Measurements from ENCODE around the gene MDC1. TPM values are rescaled to one million over a fixed set of nuclear protein-coding genes. Genes with fewer than 3 reads are reported as not detected.

MDC1 gene
- total and polyA plus RNA-seq, 2 of the 13 experiments (the other 11 are each of a cell fraction or from before 2014, with no cell fraction given) = 8.4 to 14.0 TPM

- TF ChIP-seq ZNF260 (CRISPR knock-in tag; IDR thresholded peaks at IDR 0.05; ENCODE audit: borderline replicate concordance, low read depth) = no peak
- TF ChIP-seq PTBP1 (IDR thresholded peaks at IDR 0.05; ENCODE audit: low read depth, low read length, poor library complexity, severe bottlenecking) = peak; percentile 59
- TF ChIP-seq TARDBP (CRISPR knock-in tag; IDR thresholded peaks at IDR 0.05) = 0 out of 2 replicates have a peak, but pooled peaks have one; percentile 18
- no peak for TF ChIP-seq ZNF207 (IDR thresholded peaks at IDR 0.05; ENCODE audit: borderline replicate concordance)
- TF ChIP-seq BORCS8-MEF2B (CRISPR knock-in tag; IDR thresholded peaks at IDR 0.05) = no peak
- peak; percentile 8 for TF ChIP-seq SAP130 (CRISPR knock-in tag; IDR thresholded peaks at IDR 0.05; ENCODE audit: low read depth)
- TF ChIP-seq MTA1 (CRISPR knock-in tag; IDR thresholded peaks at IDR 0.05; ENCODE audit: borderline replicate concordance) = 0 out of 2 replicates have a peak, but pooled peaks have one; percentile 3
- no peak for TF ChIP-seq ZMAT3 (CRISPR knock-in tag; conservative IDR thresholded peaks at IDR 0.05)
- TF ChIP-seq ZNF44 (CRISPR knock-in tag; IDR thresholded peaks at IDR 0.05) = 0 out of 2 replicates have a peak, but pooled peaks have one; percentile 5
Observed at GRCh38 chr6:30687659-30688431, 29.2 kb downstream of the MDC1 start (continued).

GRCh38 chr6:30686908-30687658 is 30.0 kb downstream of the MDC1 start:
- intact Hi-C loops (cut with micrococcal nuclease; ENCODE audit: unreplicated experiment) = loop anchor here (1.0 kb wide), 1 partner anchor 35 kb away; no protein-coding TSS in a partner anchor
- under 1% methylated on average over 48 of the region's 52 CpGs for WGBS (ENCODE audit: low lambda C conversion rate)
- no TSS peak for BruUV-seq (replicated peaks)
- ATAC-seq (peak; percentile 50), FAIRE-seq (no peak), DNase-seq (ENCODE audit: low spot score) (peak; percentile 49)
- H3K79me2 ChIP-seq (ENCODE audit: insufficient read depth, low read length) = no peaks in the 10 kb centered on the region
- H3K36me3 ChIP-seq (replicated peaks in 1 of 2; ENCODE audit: control insufficient read depth in 1 of 2, insufficient read depth in 2 of 2, low read length in 2 of 2) = no peaks in the 10 kb centered on the region
- H2AFZ ChIP-seq (ENCODE audit: low read length) = no peak overlapping the region
- H3K4me1 ChIP-seq (ENCODE audit: insufficient read depth, low read length) = peaks cover 79% of the 10 kb centered on the region
- no peaks in the 10 kb centered on the region for H4K20me1 ChIP-seq (ENCODE audit: insufficient read depth, low read length)
- ChIA-PET POLR2A (interaction anchor here (0.9 to 3.0 kb wide), 12 partner anchors 8 to 196 kb away, joined by 3 to 23 read pairs (median 4); partner anchors contain the start of genes IER3, MDC1, MRPS18B and TUBB), CTCF (ENCODE audit: low intra/inter-chr PET ratio, low total read pairs) (interaction anchor here (1.7 kb wide), 1 partner anchor 8 kb away, joined by 6 read pairs; no protein-coding TSS in a partner anchor)
- peak overlapping the region; percentile 65 for H3K9ac ChIP-seq (ENCODE audit: insufficient read depth, low read depth, low read length)
- in situ Hi-C loops (cut with HindIII; ENCODE audit: extremely low pct_ligation_motif_present, low pct_unique_long_range_greater_than_20kb) = loop anchor here (25.0 kb wide), 1 partner anchor 400 kb away; no protein-coding TSS in a partner anchor
- peak overlapping the region; percentile 77 to 84 (median 81) for H3K4me3 ChIP-seq (replicated peaks in 1 of 3; ENCODE audit: insufficient read depth in 1 of 3, low read depth in 2 of 3, low read length in 3 of 3)
- H3K9me3 ChIP-seq (ENCODE audit: low read length) = no peaks in the 10 kb centered on the region
- peak overlapping the region; percentile 84 for H3K4me2 ChIP-seq (ENCODE audit: low read depth, low read length)
- H3K27me3 ChIP-seq (ENCODE audit: control insufficient read depth in 1 of 2, insufficient read depth in 2 of 2, low read length in 2 of 2) = no peaks in the 10 kb centered on the region
- H3K27ac ChIP-seq (ENCODE audit: extremely low read length, insufficient read depth, low read length) = peak overlapping the region; percentile 43
- TF ChIP-seq ETV5 (CRISPR knock-in tag; IDR thresholded peaks at IDR 0.05; ENCODE audit: borderline replicate concordance) (peak; percentile 29; the same call in 1 of the 2 replicates), MAX (IDR thresholded peaks at IDR 0.05) (peak; percentile 35; the same call in 1 of the 2 replicates), ZNF607 (CRISPR knock-in tag; IDR thresholded peaks at IDR 0.05; ENCODE audit: borderline replicate concordance) (no peak), GLMP (CRISPR knock-in tag; IDR thresholded peaks at IDR 0.05; ENCODE audit: borderline replicate concordance) (no peak), ZNF180 (CRISPR knock-in tag; IDR thresholded peaks at IDR 0.05; ENCODE audit: borderline replicate concordance, low read depth) (no peak), KDM2A (CRISPR knock-in tag; IDR thresholded peaks at IDR 0.05; ENCODE audit: borderline replicate concordance, low read depth) (peak; percentile 57; the same call in 1 of the 2 replicates), FIP1L1 (IDR thresholded peaks at IDR 0.05; ENCODE audit: borderline replicate concordance, insufficient read depth, low read depth, low read length) (peak; percentile 59; the same call in 1 of the 2 replicates), ZGPAT (CRISPR knock-in tag; IDR thresholded peaks at IDR 0.05) (peak; percentile 68; the same call in 1 of the 2 replicates)

All from HepG2 (cell line).